GOT3 (cell line): ENCODE results near the gene ZEB2.

Experiments
- DNase-seq: peaks from one replicate; lab custom pipeline; 2025; ENCODE audit warnings: mixed read lengths; lab: John Stamatoyannopoulos, UW

Gene ZEB2

DNA sequence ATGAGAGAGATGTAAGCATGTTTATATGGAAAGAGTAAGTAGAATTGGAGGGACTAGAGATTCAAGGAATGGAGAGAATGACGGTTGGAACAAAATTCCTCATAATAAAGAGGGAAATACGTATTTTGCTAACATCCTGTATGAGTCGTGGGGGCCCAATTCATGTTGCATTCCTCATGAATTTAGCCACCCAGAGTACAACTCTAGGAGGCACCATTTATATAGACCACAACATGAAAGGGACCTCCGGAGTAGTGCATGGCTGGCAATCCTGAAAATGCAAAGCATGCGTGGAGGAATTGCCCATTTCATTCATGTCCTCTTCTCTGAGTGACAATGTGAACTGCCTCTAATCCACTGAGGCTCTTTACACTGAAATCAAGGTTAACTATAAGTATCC, 168.2 kb downstream of the ZEB2 start:
- no peak for DNase-seq

GRCh38 chr2:144350151-144350802, 169.6 kb downstream of the ZEB2 start:
- DNase-seq: no peak

- no peak for DNase-seq
These were observed 170.2 kb downstream of the ZEB2 start for GRCh38 chr2:144349674-144350073.

GRCh38 chr2:144348846-144349245, 171.1 kb downstream of the ZEB2 start:
- no peak for DNase-seq

- DNase-seq: no peak
These were observed 173.7 kb downstream of the ZEB2 start for GRCh38 chr2:144346229-144346628.

- DNase-seq: no peak
These were observed 176.8 kb downstream of the ZEB2 start for GRCh38 chr2:144343145-144343544.

DNA sequence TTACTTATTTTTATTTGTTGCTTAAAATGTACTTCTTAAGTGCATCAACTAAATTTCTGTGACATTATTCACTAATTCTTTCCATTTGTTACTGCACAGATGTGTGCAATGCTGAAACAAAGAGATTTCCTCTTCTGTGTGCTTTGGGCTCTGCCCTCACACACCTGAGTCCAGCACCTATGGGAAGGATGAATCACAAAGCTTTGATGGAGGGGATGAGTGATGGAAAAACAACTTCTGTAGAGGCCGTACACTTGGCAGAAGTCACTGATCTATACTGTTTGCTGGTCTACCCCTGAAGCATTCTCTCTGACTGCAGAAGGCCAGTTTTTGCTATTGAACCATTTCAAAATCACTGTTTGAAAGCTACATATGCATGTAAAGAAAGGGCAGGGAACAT, 178.4 kb downstream of the ZEB2 start:
- no peak for DNase-seq

DNA sequence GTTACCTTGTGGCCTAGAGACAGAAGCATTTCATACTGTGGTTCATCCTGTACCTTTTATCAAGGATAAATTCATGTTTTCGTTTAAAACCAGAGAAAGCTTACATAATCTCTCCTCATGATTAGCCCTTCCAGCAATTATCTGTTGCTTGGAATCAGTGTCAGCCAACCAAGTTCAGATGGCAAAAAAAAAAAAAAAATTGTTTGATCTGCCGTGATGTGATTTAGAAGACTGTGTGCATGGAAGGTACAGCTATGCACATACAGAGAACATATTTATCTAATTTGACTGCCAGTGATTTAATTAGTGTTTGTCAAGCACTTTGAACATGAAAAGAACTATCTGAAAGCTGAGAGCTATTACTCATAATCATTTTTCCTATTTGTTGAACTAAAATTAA, 180.9 kb downstream of the ZEB2 start:
- DNase-seq: no peak

DNA sequence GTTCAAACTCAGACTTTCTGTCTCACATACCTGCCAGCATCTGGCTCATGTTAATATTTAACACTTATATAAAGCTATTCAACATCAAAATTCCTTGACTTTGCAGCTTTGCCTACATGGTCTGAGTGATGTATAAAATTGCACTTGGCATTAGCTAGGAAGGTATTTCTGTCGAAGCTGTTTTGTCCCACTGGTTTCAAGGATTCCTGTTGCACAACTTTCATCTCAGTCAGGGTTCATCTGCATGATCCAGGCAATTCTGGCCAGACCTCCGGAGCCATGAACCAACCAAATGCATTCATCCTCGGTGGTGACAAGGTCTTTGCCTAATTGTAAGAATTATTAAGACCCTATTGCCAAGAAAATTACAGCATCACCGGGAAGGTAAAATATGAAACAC, 185.4 kb downstream of the ZEB2 start:
- no peak for DNase-seq
